ENCODE measurements around the gene SRGAP2C.
"Not testable (repeated sequence)": the region's sequence is repeated elsewhere in the genome, so short reads cannot be mapped to it uniquely, and the experiment has no call there.

Gene SRGAP2C

GRCh38 chr1:121216676-121217075 lies 31.9 kb downstream of the SRGAP2C start:
- not testable (repeated sequence) for DNase-seq (ENCODE audit: low read depth)

GRCh38 chr1:121221770-121222169 lies 37.0 kb downstream of the SRGAP2C start:
- DNase-seq (ENCODE audit: low read depth); H3K4me3 ChIP-seq (ENCODE audit: low read length): not testable (repeated sequence)

More at GRCh38 chr1:121216676-121217075, 31.9 kb downstream of the SRGAP2C start:
- not testable (repeated sequence) for H3K4me3 ChIP-seq (ENCODE audit: low read length)

- H3K4me3 ChIP-seq (ENCODE audit: low read length); DNase-seq (ENCODE audit: low read depth): not testable (repeated sequence)
These were observed 39.9 kb downstream of the SRGAP2C start for GRCh38 chr1:121224714-121225113.

- not testable (repeated sequence) for H3K4me3 ChIP-seq (ENCODE audit: low read length); DNase-seq (ENCODE audit: low read depth)
These were observed 41.6 kb downstream of the SRGAP2C start for GRCh38 chr1:121226295-121226904.

GRCh38 chr1:121226925-121227324 lies 42.1 kb downstream of the SRGAP2C start:
- not testable (repeated sequence) for DNase-seq (ENCODE audit: low read depth); H3K4me3 ChIP-seq (ENCODE audit: low read length)

GRCh38 chr1:121227544-121228330 lies 43.0 kb downstream of the SRGAP2C start:
- not testable (repeated sequence) for DNase-seq (ENCODE audit: low read depth); H3K4me3 ChIP-seq (ENCODE audit: low read length)

- H3K4me3 ChIP-seq (ENCODE audit: low read length); DNase-seq (ENCODE audit: low read depth): not testable (repeated sequence)
These were observed 45.9 kb downstream of the SRGAP2C start for GRCh38 chr1:121230636-121231035.

- H3K4me3 ChIP-seq (ENCODE audit: low read length); DNase-seq (ENCODE audit: low read depth): not testable (repeated sequence)
These were observed 47.8 kb downstream of the SRGAP2C start for GRCh38 chr1:121232445-121233125.

- not testable (repeated sequence) for DNase-seq (ENCODE audit: low read depth)
These were observed 49.5 kb downstream of the SRGAP2C start for GRCh38 chr1:121234090-121234759.

GRCh38 chr1:121238384-121238783 lies 53.6 kb downstream of the SRGAP2C start:
- DNase-seq (ENCODE audit: low read depth); H3K4me3 ChIP-seq (ENCODE audit: low read length): not testable (repeated sequence)

More at GRCh38 chr1:121234090-121234759, 49.5 kb downstream of the SRGAP2C start:
- not testable (repeated sequence) for H3K4me3 ChIP-seq (ENCODE audit: low read length)

GRCh38 chr1:121243913-121244312 lies 59.1 kb downstream of the SRGAP2C start:
- not testable (repeated sequence) for H3K4me3 ChIP-seq (ENCODE audit: low read length); DNase-seq (ENCODE audit: low read depth)

GRCh38 chr1:121246399-121246798 lies 61.6 kb downstream of the SRGAP2C start:
- not testable (repeated sequence) for H3K4me3 ChIP-seq (ENCODE audit: low read length); DNase-seq (ENCODE audit: low read depth)

GRCh38 chr1:121252656-121253055 lies 67.9 kb downstream of the SRGAP2C start:
- not testable (repeated sequence) for H3K4me3 ChIP-seq (ENCODE audit: low read length); DNase-seq (ENCODE audit: low read depth)

GRCh38 chr1:121254618-121255017 lies 69.8 kb downstream of the SRGAP2C start:
- H3K4me3 ChIP-seq (ENCODE audit: low read length); DNase-seq (ENCODE audit: low read depth): not testable (repeated sequence)

- not testable (repeated sequence) for H3K4me3 ChIP-seq (ENCODE audit: low read length); DNase-seq (ENCODE audit: low read depth)
These were observed 72.9 kb downstream of the SRGAP2C start for GRCh38 chr1:121257632-121258031.

- not testable (repeated sequence) for H3K4me3 ChIP-seq (ENCODE audit: low read length); DNase-seq (ENCODE audit: low read depth)
These were observed 73.4 kb downstream of the SRGAP2C start for GRCh38 chr1:121258134-121258533.

- DNase-seq (ENCODE audit: low read depth); H3K4me3 ChIP-seq (ENCODE audit: low read length): not testable (repeated sequence)
These were observed 75.4 kb downstream of the SRGAP2C start for GRCh38 chr1:121260205-121260604.

- not testable (repeated sequence) for H3K4me3 ChIP-seq (ENCODE audit: low read length)
These were observed 77.4 kb downstream of the SRGAP2C start for GRCh38 chr1:121262163-121262562.

GRCh38 chr1:121263789-121264244 lies 79.0 kb downstream of the SRGAP2C start:
- DNase-seq (ENCODE audit: low read depth) = not testable (repeated sequence)

More at GRCh38 chr1:121262163-121262562, 77.4 kb downstream of the SRGAP2C start:
- not testable (repeated sequence) for DNase-seq (ENCODE audit: low read depth)

More at GRCh38 chr1:121263789-121264244, 79.0 kb downstream of the SRGAP2C start:
- not testable (repeated sequence) for H3K4me3 ChIP-seq (ENCODE audit: low read length)

Measured in retinal pigment epithelial cell (primary cell).